Stimulated activated memory B cell treated with anti-CD40 and anti-IgM and Interleukin-4, amounts not matched to agents 10 μg/mL and 1 μg/mL and 100 μg/mL, for 72 hours (primary cell): Measurements from ENCODE around the gene ZCCHC24.

Experiments used
- ATAC-seq: fragments of 150-1000 bp; cut with Tn5 transposase; 2 replicates; pipeline ENCODE4 v1.10.0; 2021
- H3K27ac Mint-ChIP-seq: one replicate; pipeline ENCODE4 v1.8.0; 2022; ENCODE audit warnings: mild to moderate bottlenecking, mixed read lengths
- H3K27me3 Mint-ChIP-seq: one replicate; pipeline ENCODE4 v1.8.0; 2022; ENCODE audit warnings: mixed read lengths
- H3K36me3 Mint-ChIP-seq: one replicate; pipeline ENCODE4 v1.8.0; 2022; ENCODE audit warnings: mixed read lengths
- H3K4me1 Mint-ChIP-seq: one replicate; pipeline ENCODE4 v1.8.0; 2022; ENCODE audit warnings: mixed read lengths
- H3K4me3 Mint-ChIP-seq: one replicate; pipeline ENCODE4 v1.8.0; 2022; ENCODE audit warnings: mild to moderate bottlenecking, moderate library complexity, mixed read lengths
- H3K9me3 Mint-ChIP-seq: one replicate; pipeline ENCODE4 v1.8.0; 2022; ENCODE audit warnings: mixed read lengths

ZCCHC24 gene

DNA sequence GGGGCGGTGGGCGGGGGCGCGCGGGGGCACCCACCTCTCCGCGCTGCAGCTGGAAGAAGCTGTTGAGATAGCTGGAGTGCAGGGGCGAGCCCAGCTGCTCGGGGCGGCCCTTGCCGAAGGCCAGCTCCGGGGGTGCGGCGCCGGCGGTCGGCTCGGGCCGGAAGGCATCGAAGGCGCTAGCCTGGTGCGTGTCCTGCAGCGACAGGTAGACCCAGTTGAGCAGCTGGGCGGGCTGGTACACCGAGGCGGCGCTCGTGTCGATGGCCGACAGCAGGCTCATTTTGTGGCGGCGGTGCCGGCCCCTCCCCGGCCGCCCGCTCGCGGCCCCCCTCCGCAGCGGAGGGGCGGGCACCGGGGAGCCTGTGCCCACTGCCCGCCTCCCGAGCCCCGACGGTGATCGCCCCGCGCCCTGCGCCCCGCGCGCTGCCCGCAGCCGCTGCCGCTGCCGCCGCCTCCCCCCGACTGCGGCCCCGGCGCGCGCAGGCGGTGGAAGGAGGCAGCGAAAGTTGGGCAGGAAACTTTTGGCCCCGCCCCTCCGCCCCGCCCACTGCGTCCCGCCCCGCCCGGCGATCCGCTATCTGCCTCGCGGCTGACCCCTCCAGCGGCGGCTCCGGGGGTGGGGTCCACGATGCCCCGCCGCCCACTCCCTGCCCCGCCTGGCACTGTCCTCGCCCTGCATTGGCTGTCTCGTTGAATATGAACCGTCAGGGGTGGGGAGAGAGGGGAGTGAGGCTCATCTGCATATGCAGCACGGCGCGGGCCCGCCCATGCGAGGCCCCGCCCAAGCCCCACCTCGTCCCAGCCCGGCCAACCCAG, at the start of gene ZCCHC24:
ZCCHC24 (minus strand) TSS at position 464 of the 816 bp plus-strand sequence; CDS start at position 280, 184 bp downstream.
- H3K36me3 Mint-ChIP-seq: no peaks in the 10 kb centered on the region
- H3K4me3 Mint-ChIP-seq: peak within 1 kb of the TSS; percentile 83
- ATAC-seq: peak; percentile 98
- peak within 1 kb of the TSS; percentile 59 for H3K27ac Mint-ChIP-seq
- peaks cover 31% of the 10 kb centered on the region for H3K4me1 Mint-ChIP-seq
- no peaks in the 10 kb centered on the region for H3K9me3 Mint-ChIP-seq
- H3K27me3 Mint-ChIP-seq: no peaks in the 10 kb centered on the region

DNA sequence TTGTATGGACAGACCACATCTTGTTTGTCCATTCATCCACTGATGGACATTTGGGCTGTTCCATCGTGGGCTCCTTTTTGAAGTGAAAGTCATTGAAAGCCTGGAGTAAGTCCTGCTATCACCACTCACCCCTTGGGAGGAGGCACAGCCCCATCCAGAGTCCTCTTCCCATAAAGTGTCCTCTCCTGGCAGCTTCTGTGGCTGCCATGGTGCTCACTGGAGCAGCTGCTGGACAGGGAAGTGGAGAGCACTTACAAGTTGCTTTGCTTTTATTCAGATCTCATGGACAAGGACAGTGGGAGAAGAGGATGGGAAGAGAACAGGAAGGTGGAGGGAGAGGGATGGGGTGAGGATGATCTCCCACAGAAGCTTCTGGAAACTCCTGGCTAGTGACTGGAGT, 48.4 kb upstream of the ZCCHC24 start:
- H3K9me3 Mint-ChIP-seq: no peaks in the 10 kb centered on the region
- H3K4me1 Mint-ChIP-seq: peaks cover 8% of the 10 kb centered on the region
- no peak overlapping the region for H3K4me3 Mint-ChIP-seq
- H3K27me3 Mint-ChIP-seq: peaks cover 34% of the 10 kb centered on the region
- no peaks in the 10 kb centered on the region for H3K36me3 Mint-ChIP-seq
- no peak for ATAC-seq
- no peak overlapping the region for H3K27ac Mint-ChIP-seq

DNA sequence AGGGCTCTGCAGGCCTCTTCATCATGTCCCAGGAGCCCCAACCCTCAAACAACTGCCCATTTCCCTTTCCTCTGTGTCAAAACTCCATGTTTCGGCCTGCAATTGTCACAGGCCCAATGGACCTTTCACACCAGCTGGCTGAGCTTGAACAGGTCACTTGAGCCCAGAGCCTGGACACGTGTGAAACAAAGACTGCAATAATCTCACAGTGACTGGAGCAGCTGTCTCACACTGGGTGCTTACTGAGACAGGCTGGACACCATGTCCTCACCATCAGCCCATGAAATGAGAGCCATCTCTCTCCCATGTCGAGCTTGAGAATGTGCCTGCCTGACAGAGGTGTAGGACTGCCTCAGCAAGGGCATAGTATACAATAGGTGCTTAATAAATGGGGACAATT, 47.4 kb upstream of the ZCCHC24 start:
- no peaks in the 10 kb centered on the region for H3K36me3 Mint-ChIP-seq
- no peak for ATAC-seq
- no peak overlapping the region for H3K4me3 Mint-ChIP-seq
- H3K9me3 Mint-ChIP-seq: no peaks in the 10 kb centered on the region
- peaks cover 24% of the 10 kb centered on the region for H3K27me3 Mint-ChIP-seq
- peaks cover 8% of the 10 kb centered on the region for H3K4me1 Mint-ChIP-seq
- no peak overlapping the region for H3K27ac Mint-ChIP-seq

DNA sequence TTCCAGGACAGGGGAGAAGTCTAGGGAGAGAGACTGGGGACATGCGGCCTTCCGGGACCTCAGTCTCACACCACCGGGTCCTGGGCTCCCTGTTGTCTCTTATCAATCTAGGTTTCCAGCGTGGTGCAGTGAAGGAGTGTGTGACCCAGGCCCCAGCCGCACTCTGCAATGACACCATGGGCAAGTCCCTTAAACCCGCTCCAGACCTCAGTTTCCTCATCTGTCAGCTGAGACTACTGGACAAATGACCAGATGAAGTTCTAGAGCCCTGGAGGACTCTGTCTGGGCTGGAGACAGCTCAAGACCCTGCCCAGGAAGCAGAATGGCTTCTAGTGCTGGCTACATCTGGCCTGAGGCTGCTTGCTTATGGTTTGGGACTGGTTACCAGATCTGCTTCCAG, 46.8 kb upstream of the ZCCHC24 start:
- no peaks in the 10 kb centered on the region for H3K9me3 Mint-ChIP-seq
- no peaks in the 10 kb centered on the region for H3K36me3 Mint-ChIP-seq
- H3K27me3 Mint-ChIP-seq: peaks cover 19% of the 10 kb centered on the region
- H3K27ac Mint-ChIP-seq: no peak overlapping the region
- no peak for ATAC-seq
- H3K4me1 Mint-ChIP-seq: peaks cover 8% of the 10 kb centered on the region
- no peak overlapping the region for H3K4me3 Mint-ChIP-seq

DNA sequence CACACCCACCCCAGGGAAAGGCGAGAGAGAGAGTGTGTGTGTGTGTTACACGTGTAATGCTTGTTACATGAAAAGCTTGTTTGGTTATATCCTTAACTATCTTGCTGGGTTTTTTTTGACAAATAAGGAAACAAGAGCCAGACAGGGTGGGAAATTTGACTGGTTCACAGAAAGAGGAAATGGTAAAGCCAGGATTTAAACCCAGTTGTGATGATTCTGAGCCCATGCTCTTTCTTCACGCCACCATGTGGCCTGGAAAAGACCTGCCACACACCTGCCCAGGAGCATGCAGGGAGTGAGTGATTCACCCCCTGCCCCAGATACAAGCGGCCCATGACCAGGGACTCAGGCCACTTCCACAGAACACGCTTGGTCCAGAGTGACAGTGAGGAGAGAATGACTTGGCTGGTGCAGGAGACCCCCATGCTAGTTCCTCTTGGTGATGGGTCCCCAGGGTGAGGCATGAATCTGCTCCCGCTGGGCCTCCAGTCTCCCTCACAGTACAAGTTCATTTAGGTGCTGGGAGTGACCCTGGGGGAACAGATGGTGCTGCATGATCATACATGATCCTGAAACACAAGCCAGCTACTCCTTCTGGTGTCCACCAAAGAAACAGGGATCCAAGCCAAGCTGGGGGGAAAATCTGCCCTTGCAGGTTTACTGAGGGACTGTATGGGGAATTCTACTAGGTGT, 45.9 kb upstream of the ZCCHC24 start:
- Mint-ChIP-seq H3K4me3 (no peak overlapping the region), H3K27ac (no peak overlapping the region), H3K4me1 (peaks cover 8% of the 10 kb centered on the region), H3K36me3 (no peaks in the 10 kb centered on the region), H3K27me3 (peaks cover 11% of the 10 kb centered on the region), H3K9me3 (no peaks in the 10 kb centered on the region)
- ATAC-seq: peak; percentile 45

DNA sequence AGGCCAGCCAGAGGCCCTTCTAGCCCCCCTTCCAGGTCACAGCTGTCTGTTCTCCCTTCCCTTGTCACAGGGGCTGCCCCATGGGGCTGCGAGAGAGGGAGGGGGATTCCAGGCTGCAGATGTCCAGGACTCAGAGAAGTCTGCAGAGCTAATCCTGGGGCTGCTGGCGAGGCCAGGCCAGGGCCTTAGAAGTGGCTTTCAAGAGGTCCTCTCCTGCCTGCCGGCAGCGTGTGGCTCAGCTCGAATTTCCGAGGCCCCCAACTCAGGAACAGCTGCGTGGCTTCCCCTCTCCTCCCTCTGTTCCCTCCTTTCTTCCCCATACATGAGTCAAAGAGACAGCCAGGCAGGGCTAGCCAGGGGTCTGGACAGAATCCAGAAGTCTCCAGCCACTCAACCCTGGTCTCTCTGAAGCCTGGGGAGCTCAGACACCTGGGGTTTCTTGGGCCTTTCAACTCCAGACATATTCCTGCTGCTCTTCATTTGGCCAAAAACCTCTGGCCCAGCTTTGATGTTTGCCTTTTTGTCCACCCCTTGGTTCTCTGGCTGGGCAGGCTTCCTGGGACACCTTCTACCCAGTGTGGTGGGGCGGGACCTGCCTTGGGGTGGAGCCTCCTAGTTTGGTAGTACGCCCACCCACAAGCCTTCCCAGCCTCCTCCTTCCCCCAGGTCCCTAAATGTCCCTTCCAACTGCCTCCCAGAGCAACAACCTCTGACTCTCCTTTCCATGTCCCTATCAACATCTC, 45.1 kb upstream of the ZCCHC24 start:
- H3K27me3 Mint-ChIP-seq: peaks cover 11% of the 10 kb centered on the region
- H3K4me1 Mint-ChIP-seq: peaks cover 8% of the 10 kb centered on the region
- no peaks in the 10 kb centered on the region for H3K9me3 Mint-ChIP-seq
- no peak for ATAC-seq
- H3K36me3 Mint-ChIP-seq: no peaks in the 10 kb centered on the region
- no peak overlapping the region for H3K27ac Mint-ChIP-seq
- H3K4me3 Mint-ChIP-seq: no peak overlapping the region

DNA sequence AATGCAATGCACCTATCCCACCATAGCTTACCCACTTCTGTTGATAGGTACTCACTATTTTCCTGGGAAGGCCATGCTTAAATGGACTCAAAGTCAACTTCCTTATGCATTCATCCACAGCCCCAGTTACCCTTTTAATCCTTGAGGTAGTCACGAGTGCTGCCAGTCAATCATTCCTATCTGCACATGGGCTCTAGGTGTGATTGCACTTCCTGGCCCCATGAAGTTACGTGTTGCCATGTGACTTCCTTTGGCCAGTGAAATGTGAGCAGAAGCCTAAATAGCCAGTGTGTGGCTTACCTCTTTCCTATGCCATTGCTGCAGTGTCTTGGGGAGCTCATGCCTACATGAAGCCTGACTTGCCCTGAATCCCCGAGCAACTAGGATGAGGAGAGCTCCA, 43.4 kb upstream of the ZCCHC24 start:
- Mint-ChIP-seq H3K27me3 (no peaks in the 10 kb centered on the region), H3K4me1 (peaks cover 8% of the 10 kb centered on the region), H3K4me3 (no peak overlapping the region), H3K36me3 (no peaks in the 10 kb centered on the region), H3K9me3 (no peaks in the 10 kb centered on the region), H3K27ac (no peak overlapping the region)
- no peak for ATAC-seq

DNA sequence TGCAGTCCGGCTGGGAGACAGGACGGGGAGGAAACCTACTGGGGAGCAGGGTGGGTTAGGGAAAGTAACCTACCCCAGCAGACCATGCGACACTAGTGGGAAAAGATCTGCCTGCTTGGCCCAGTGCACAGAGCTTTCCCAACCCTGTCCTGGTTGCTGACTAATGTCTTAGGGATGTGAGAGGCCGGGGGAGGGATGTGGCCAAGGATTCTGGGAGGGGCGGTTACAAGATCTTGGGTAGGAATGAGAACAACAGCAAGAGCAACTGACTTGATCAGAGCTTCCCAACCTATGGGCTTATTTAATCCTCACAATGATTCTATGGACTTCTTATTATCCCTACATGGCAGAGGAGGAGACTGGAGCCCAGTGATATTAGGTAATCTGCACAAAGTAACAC, 42.9 kb upstream of the ZCCHC24 start:
- ATAC-seq: no peak
- H3K9me3 Mint-ChIP-seq: no peaks in the 10 kb centered on the region

DNA sequence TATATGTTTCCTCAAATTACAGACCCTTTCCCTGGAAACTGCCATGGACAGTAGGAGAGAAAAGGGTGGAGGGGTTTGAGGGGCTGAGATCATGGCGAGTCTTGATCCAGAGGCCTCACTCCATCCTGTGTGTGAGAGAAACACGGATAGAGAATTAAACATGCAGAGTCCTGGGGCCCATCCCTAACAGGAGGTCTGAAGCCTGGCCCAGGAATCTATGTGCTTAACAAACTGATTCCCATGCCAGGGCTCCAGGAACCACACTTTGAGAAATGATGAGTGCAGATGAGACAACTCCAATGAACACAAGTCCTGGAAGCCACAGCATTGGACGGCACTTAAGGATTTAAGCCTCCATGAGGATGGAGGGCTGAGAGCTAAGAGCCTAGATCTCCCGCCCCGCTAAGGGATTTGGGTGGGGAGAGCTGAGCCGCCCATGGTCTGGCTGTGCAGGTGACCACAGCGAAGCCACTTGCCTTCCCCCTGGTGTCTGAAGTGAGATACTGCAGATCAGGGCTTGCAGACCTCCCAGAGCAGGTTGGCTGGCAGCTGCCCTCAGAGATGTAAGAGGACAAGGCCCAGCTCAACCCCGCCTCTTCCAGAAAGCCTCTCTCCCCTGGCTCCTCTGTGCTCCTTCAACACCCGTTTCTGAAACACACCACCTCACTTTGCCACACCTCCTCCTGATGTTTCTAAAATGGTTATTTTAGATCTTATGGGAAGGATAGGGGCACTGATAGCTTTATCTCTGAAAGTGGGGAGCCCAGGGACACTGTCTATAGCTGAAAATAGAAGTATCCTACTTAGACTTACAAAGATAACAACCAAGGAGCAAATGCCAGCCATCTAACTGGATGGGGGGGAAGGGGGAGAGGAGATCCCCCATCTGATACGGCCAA, 42.1 kb upstream of the ZCCHC24 start:
- Mint-ChIP-seq H3K4me3 (no peak overlapping the region), H3K36me3 (no peaks in the 10 kb centered on the region), H3K9me3 (no peaks in the 10 kb centered on the region), H3K27me3 (no peaks in the 10 kb centered on the region), H3K27ac (no peak overlapping the region), H3K4me1 (peaks cover 8% of the 10 kb centered on the region)
- peak; percentile 68 for ATAC-seq

More for the DNA sequence above, 42.9 kb upstream of the ZCCHC24 start:
- H3K27ac Mint-ChIP-seq: no peak overlapping the region
- H3K4me1 Mint-ChIP-seq: peaks cover 8% of the 10 kb centered on the region
- no peaks in the 10 kb centered on the region for H3K36me3 Mint-ChIP-seq
- H3K4me3 Mint-ChIP-seq: no peak overlapping the region
- H3K27me3 Mint-ChIP-seq: no peaks in the 10 kb centered on the region

DNA sequence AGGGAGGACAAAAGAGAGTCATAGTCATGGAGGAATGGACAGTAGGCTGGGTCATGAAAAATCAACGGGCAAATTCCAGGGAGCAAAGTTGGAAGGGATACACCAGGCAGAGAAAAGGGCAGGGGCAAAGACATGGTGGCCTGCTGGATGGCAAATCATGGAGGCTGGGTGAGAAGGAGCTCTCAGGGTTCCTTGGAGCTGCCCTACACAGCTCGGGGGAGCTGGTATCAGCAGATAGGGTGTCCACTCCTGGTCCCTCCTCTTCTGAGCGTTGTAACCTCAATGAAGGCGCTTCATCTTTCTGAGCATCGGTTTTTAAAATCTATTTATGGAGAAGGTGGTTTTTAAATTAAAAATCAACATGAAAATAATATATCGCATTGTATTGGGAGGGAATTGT, 39.1 kb upstream of the ZCCHC24 start:
- Mint-ChIP-seq H3K27ac (no peak overlapping the region), H3K36me3 (no peaks in the 10 kb centered on the region), H3K9me3 (no peaks in the 10 kb centered on the region), H3K4me1 (no peaks in the 10 kb centered on the region), H3K4me3 (no peak overlapping the region), H3K27me3 (no peaks in the 10 kb centered on the region)
- no peak for ATAC-seq

DNA sequence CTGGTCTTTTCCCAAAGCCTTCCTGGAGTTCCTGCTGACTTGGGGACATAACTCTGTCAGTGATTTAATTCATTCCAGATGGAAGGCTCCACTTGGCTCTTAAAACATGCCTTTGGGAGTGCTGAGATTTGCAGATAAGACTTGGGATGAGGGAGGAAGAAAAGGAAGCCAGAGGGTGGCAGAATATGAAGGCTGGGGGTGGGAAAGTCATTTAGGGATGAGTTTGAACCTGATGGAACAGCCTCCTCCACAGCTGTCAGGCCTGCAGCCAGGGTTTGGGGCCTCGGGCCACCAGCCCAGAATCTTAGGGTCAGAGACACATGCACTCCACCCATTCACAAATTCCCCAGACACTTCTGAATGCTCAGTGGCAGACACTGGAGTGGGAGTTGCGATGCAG, 38.5 kb upstream of the ZCCHC24 start:
- H3K9me3 Mint-ChIP-seq: no peaks in the 10 kb centered on the region
- H3K27me3 Mint-ChIP-seq: no peaks in the 10 kb centered on the region
- no peak overlapping the region for H3K4me3 Mint-ChIP-seq
- H3K4me1 Mint-ChIP-seq: no peaks in the 10 kb centered on the region
- ATAC-seq: no peak
- no peaks in the 10 kb centered on the region for H3K36me3 Mint-ChIP-seq
- no peak overlapping the region for H3K27ac Mint-ChIP-seq

DNA sequence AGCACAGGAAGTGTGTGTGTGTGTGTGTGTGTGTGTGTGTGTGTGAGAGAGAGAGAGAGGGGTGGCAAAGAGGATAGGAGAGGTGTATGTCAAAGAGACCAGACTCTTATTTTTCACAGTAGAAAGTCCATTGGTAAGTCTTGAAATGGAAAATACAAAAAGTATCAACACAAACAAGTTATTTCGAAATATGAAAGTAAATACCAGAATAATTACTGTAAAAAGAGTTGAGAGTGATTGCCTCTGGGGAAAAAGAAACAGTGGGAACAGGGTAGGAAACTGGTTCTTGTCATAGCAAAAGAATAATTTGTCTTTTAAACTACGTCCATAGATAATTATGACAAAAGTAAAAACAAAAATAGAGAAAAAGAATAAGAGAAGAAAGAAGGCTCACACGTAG, 37.9 kb upstream of the ZCCHC24 start:
- Mint-ChIP-seq H3K4me1 (no peaks in the 10 kb centered on the region), H3K36me3 (no peaks in the 10 kb centered on the region), H3K27me3 (no peaks in the 10 kb centered on the region), H3K9me3 (no peaks in the 10 kb centered on the region), H3K27ac (no peak overlapping the region), H3K4me3 (no peak overlapping the region)
- ATAC-seq: no peak

DNA sequence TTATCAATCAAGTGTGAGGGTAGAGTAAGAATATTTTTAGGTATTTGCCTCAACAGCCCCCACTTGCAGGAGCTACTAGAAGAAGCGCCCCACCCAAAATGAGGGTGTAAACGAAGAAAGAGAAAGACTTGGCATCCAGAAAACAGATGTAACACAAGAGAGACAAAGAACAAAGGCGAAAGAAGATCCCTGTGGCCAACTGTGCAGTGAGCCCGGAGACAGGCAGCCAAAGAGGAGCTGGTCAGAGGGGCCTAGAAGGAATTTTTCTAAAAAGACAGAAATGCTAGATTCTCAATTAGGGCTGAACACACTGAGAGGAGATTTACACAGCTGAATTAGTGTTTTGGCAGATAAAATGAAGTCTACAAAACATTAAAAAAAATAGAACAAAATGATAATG, 37.3 kb upstream of the ZCCHC24 start:
- peaks cover 3% of the 10 kb centered on the region for H3K27me3 Mint-ChIP-seq
- no peaks in the 10 kb centered on the region for H3K9me3 Mint-ChIP-seq
- no peaks in the 10 kb centered on the region for H3K36me3 Mint-ChIP-seq
- no peak overlapping the region for H3K4me3 Mint-ChIP-seq
- H3K4me1 Mint-ChIP-seq: no peaks in the 10 kb centered on the region
- no peak for ATAC-seq
- H3K27ac Mint-ChIP-seq: no peak overlapping the region

DNA sequence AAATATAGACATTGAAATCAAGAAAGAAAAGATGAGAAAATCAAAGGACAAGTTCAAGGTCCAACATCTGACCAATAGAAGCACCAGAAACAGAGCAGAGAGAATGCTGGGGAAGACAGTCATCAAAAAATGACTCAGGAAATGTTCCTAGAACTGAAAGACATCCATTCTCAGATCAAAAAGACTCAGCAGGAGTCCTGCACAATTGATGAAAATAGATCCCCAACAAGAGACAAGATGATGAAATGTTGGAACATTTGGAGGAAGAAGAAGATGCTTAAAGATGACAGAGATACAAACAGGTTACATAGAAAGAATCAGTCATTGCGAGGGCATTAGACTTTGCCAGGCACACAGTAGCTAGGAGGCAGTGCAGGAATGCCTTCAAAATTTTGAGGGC, 36.9 kb upstream of the ZCCHC24 start:
- no peaks in the 10 kb centered on the region for H3K36me3 Mint-ChIP-seq
- H3K27me3 Mint-ChIP-seq: peaks cover 7% of the 10 kb centered on the region
- no peak overlapping the region for H3K27ac Mint-ChIP-seq
- no peak overlapping the region for H3K4me3 Mint-ChIP-seq
- ATAC-seq: no peak
- H3K4me1 Mint-ChIP-seq: no peaks in the 10 kb centered on the region
- H3K9me3 Mint-ChIP-seq: no peaks in the 10 kb centered on the region
